Raji (cell line): ENCODE measurements around the gene KHDC1.

Experiments used
- POLR2A ChIP-seq: IDR thresholded peaks from 2 replicates; pipeline ENCODE4 v1.6.1; 2011; ENCODE audit warnings: low read depth, low read length, control low read depth; ENCODE audit not compliant: insufficient read depth

The KHDC1 gene, protein sequence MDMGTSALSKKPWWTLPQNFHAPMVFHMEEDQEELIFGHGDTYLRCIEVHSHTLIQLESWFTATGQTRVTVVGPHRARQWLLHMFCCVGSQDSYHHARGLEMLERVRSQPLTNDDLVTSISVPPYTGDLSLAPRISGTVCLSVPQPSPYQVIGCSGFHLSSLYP

DNA sequence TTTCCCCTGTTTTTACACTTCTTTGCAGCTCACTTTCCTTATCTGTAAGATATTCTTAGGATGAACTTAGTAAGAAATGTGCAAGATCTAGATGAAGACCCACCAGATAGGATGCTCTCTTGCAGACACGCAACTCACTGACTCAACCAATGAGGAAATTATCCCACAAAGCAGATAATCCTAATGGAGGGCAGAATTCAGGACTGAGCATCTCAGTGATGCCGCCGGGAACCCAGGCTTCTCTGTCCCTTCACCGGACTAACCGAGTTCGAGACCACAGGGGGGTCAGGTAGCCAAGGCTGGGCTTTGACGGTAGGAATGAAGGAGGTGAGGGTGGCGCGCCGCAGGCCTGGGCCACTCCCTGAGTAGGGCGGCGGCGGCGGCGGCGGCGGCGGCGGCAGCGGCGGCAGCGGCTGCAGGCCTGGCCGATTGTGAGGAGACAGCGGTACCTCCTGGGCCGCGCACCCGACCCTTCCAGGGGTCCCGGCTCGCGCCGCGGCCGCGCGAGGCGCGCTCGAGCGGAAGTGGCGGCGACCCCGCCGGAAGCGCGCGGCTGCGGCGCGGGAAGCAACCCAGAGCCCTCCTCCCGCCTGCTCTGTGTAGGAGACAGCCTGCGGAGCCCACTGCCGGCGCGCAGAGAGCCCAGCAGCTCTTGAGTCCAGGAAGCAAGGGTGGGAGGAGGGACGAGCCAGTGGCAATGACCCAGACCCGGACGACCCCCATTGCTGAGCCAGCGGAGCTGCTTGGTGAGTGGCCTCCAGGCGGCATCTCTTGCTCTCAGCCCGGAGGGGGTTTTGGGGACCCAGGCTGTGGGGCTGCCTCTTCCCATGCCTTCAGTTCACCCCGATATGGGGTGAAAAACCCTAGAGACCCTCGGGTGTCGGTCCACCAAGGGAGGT, at the start of gene KHDC1:
TSS of gene KHDC1 (minus strand) at position 526 of the 899 bp plus-strand sequence. CDS start 20,679 bp downstream, outside the sequence.
- peak; percentile 98 for TF ChIP-seq POLR2A

DNA sequence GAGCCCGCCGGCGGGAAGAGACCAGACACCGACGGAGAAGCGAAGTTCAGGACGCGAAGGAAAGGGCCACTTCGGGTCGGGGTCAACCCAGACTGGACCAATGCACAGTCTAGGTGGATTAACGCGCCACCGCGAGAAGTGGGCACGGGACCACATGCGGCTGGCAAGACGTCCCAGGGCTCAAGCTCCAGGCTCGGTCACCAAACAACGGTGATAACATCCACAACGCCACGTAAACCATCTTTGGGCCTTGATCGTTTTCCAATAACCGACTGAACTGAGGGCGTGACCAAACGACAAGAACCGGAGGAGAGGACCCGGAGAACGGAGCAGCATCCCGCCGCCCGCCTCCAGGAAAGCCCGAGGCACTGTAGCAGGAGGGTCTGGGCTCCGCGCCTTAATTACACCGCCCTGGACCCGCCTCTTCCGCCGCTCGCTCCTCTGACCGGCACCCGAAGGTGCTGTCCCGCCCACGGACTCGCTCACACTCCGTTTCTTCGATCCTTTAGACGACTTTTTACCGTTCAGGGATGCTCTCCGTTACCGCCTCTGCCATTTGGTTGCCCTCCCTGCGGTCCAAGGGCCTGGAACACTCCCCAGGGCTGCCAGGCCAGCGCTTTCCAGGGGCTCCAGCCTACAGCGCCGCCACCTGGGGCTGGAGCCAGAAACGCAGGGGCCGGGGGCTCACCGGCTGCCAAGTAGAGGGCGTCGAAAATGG, 46.9 kb upstream of the KHDC1 start:
- peak; percentile 100 for TF ChIP-seq POLR2A

DNA sequence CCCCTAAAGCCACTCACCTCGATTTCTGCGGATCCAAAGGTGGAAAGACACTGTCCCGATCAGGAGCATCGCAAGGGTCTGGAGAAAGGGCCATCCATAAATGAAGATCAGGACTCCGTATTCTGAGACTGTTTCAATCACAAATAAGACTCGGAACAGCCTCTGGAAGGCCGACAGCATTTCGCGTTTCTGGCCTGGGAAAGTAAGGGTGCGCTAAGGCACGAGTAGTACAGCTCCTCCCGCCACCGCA, 46.5 kb upstream of the KHDC1 start:
- TF ChIP-seq POLR2A = no peak

DNA sequence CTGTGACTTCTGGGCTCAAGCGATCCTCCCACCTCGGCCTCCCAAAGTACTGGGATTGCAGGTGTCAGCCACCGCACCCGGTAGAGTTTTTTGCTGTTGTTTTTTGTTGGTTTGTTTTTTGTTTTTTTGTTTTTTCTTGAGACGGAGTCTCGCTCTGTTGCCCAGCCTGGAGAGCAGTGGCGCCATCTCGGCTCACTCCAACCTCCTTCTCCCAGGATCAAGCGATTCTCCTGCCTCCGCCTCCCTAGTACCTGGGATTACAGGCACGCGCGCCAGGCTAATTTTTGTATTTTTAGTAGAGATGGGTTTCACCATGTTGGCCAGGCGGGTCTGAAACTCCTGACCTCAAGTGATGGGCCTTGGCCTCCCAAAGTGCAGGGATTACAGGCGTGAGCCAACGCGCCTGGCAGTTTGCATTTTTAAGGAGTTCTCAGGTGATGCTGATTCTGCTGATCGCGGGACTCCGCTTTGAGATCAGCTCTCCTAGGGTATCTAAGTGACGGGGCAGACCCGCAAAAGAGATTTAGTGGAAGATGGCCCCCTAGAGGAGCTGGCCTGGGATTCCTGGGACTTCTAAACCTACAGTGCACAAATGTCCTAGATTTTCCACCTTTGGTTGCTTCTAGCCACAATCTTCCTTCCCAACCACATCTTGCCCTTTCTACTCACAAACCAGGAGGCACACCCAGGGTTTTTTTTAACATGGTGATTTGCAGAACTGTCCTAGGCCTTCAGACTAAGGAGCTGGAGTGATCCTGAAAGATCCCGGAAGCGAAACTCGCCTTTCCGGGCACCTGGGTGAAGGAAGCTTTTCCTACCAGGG, 45.9 kb upstream of the KHDC1 start:
- TF ChIP-seq POLR2A = no peak

DNA sequence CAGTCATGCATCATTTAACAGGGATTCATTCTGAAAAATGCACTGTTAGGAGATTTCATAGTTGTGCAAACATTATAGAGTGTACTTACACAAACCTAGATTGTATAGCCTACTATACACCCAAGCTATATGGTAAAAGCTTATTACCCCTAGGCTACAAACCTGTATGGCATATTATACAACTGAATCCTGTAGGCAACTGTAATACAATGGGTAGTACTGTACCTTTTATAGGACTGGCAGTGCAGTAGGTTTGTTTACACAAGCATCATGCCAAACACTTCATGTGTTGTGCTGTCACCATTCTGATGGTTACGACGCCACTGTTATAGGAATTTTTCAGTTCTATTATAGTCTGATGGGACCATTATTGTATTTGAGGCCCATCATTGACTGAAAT, 39.3 kb upstream of the KHDC1 start:
- TF ChIP-seq POLR2A = no peak

DNA sequence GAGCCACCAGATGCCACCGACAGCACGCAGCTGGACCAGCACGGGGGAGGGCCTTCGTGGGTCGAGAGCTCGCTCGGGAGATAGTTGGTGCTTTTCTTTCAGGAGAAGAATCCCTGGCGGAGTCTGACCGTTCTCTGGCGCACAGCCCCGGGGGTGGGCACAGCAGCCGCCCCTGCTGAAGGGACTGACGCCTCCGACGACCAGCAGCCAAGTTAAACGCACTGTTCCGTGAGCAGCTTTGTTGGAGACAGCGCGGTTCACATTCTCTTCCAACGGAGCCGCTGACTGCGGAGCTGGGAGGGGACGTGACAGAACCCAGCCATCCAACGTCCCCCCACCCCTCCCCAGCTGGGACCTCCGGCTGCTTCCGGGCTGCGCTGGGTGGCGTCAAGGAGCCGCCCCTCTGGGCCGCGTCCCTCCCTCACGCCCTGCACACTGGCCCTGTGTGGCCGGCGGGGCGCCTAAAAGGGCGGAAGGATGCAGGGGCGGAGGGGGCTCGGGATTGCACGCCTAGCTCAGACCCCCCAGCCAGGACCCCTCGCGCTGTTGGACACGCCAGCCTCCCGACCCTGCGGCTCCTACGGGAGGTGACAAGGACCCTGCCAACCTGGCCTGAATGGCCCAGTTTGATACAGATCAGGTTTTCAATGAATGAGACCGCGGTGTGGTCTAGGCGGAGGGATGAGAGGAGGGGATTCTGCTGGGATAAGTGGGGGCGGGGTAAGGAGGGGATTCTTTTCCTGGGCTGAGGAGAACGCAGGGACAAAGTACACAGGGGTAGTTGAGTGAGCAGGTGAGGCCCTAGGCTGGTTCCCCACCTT, 36.4 kb upstream of the KHDC1 start:
- no peak for TF ChIP-seq POLR2A

DNA sequence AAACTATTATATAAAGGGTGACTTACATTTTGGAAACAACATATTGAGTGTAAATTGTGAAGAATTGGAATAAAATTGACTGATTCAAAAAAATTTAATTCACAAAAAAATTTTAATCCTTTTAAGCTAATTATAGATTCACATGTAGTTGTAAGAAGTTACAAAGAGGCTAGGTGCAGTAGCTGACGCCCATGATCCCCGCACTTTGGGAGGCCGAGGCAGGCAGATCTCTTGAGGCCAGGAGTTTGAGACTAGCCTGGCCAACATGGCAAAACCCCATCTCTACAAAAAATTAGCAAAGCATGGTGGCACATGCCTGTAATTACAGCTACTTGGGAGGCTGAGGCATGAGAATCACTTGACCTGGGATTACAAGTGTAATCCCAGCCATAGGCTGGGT, 30.3 kb upstream of the KHDC1 start:
- no peak for TF ChIP-seq POLR2A

DNA sequence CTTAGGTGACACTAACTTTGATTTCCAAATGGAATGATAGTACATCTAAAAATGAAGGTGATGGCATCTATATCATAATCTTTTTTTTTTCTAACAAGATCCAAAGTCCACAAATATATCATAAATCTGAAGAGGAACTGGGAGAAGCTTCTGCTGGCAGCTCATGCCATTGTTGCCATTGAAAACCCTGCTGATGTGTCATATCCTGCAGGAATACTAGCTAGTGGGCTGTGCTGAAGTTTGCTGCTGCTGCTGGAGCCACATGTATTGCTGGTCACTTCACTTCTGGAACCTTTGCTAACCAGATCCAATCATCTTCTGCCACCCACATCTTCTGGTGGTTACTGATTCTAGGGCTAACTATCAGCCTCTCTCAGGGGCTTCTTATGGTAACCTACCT, 27.4 kb upstream of the KHDC1 start:
- no peak for TF ChIP-seq POLR2A

DNA sequence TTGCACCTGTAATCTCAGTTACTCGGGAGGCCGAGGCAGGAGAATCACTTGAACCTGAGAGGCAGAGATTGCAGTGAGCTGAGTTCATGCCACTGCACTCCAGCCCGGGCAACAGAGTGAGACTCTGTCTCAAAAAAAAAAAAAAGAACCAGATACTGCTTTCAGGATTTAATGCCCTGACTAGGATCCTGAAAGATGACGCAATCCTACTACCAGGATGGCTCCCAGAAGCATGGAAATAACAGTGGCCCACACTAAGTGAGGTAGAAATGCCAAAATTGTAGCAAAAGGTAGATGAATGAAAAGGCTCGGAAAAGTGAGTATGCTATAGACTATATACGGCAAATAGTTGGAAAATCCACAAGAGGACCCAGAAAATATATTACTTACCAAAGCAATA, 23.8 kb upstream of the KHDC1 start:
- TF ChIP-seq POLR2A = no peak

DNA sequence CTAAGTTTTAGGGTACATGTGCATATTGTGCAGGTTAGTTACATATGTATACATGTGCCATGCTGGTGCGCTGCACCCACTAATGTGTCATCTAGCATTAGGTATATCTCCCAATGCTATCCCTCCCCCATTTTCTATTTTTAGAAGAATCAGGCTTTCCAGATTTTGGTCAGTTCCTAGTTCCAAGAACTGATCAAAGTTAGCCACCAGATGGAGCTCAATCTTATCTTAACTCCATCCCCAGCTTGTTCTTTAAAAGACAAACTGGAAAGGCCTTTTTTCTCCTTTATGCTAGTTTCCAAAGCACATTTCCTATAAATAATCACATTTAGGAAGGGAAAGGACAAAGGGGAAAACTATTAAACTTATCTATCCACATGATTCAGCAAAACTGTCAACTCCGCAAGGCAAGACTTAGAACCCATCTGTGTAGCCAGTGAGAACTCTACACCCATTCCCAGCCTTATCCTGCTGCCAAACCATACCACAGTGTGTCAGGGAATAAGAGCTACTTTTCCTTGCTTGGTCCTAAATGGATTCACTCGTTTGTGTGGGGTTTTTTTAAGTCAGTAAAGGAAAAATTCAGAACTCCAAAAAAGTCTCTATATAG, 22.8 kb upstream of the KHDC1 start:
- TF ChIP-seq POLR2A = no peak

DNA sequence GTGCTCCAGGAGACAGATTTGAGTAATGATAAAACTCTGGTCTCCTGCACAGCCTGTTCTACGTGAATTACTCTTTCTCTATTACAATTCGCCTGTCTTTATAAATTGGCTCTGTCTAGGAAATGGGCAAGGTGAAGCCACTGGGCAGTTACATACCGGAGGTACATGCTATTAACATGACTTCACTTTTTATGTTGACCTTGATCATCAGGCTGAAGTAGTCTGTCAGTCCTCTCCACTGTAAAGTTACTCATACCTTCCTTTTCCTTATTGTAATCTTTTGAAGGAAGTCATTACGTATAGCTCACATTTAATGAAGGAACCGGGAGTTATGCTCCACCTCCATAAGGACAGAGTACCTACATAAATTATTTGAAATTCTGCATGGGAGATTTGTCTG, 19.9 kb upstream of the KHDC1 start:
- no peak for TF ChIP-seq POLR2A

DNA sequence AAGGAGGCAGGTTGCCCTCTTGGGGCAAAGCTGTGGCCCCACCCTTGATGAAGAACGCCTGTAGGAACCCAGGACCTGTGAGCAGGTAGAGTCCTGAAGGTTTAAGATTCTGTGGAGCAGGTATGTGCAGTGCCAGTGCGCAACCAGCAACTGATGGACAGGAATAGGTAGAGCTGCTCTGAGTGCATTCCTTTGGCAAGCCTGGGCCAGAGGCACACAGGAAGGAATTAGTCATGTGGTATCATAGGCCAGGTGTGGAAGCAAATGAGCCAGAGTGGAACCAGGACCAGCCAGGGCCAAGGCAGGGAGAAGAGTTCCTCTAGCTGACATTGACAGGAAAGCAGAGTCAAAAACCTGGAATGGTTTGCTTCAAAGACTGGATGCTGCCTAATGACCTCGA, 1.4 kb upstream of the KHDC1 start:
- TF ChIP-seq POLR2A = 0 out of 2 replicates have a peak, but pooled peaks have one; percentile 27

DNA sequence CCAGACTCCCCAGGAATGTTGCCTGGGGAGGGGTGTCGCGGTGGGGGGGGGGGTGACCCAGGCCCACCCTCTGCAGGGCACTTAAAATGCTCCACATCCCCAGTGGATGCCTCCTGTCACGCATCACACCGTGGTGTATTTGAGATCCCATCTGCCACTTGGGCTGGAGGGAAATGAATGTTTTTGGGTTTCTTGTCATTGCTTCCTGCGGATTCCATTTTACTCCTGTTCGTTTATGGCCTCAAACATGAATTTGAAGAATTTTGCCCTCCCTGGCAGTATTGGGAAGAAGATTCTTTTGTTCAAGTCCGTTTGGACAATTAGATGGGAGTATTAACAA, 544 bp upstream of the KHDC1 start:
- TF ChIP-seq POLR2A = no peak

DNA sequence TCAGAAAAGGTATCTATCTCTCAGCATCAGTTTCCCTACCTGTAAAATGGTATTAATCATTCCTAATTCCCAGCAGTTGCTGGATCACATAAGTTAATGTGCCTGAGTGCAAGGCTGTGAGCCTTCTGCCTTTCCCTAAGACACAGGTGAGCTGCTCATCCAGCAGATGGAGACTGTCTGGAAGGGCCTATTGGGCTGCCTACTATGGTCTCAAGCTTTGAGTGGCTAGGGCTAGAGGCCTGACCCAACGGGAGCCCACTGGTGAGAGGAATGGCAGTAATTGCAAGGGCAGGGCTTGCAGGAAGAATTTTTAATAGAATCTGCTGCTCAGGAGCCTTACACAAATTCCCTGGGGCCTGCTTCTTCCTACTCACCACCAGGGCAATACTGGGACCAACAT, 4.3 kb downstream of the KHDC1 start:
- no peak for TF ChIP-seq POLR2A
